NCI-H2227 (cell line): ENCODE data around the gene KRT9.
"Not testable (repeated sequence)": the region's sequence is repeated elsewhere in the genome, so short reads cannot be mapped to it uniquely, and the experiment has no call there.

Source experiments
- DNase-seq: peaks from one replicate; lab custom pipeline; 2025; ENCODE audit not compliant: unreplicated experiment; lab: John Stamatoyannopoulos, UW

The KRT9 gene

DNA sequence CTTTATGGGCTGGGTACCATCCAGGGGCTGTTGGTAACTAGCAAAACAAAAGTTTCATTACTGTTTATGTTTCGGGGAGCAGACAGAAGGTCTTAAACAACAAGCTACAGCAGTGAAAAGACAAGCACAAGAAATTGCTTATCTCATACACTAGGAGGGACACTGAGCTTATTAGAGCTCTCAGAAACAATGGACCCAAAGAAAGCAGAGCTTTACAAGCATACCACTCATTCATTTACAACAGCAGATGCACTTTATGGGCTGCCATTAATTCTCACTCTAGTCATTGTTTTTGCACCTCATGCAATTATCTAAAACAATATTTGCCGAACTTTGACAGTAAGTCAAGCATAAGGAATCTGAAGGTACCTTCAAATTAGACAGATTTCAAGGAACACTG, 30.7 kb upstream of the KRT9 start:
- no peak for DNase-seq

DNA sequence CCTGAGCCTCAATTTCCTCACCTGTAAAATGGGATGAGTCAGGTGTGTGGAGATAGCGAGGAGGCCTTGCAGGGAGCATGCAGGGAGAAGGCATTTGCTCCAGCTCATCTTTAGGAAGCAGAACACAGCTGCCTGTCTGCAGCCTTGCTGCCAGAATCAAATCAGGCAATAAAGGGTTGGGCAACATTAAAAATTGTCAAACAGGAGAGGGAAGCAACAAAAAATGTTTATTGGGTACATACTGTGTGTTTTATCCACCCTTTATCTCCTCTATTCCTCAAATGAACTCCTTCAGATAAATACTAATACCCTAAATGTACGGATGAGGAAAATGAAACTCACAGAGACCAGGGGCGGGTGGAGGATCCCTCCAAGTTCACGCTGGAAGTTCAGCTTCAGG, 28.5 kb upstream of the KRT9 start:
- no peak for DNase-seq

DNA sequence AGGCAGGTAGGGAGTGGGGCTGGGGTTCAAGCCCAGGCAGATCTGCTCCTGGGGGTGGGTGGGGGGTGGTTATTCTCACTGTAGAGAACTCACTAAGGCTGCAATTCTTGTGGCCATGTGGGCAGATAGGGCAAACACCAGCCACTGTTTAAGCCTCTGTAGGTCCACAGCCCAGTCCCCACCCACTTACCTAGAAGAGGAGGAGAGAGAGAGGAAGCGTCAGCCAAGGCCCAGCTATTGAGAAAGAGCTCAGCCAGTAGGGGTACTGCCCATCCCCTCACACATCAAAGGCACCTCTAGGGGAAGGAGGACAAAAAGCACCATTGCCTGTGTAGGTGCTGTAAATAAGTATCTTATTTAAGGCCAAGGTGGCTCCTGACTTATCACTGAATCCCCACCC, 27.8 kb upstream of the KRT9 start:
- DNase-seq = no peak

DNA sequence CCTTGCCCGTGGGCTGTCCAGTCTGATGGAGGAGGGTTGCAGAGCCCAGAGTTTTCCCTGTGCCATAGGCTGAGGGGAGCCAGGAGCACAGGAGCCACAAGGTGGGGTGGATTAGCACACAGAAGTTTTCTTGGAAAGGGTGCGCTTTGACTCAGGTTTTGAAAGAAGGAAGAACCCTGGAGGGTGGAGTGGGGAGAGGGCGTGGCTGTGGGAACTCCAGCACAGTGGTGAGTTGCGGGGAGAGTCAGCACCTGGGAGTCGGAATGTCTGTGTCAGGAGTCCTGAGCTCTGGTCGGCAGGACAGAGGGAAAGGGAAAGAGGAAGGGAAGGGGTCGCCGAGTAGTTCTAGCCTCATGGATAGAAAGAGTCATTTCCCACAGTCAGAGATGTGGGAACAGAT, 23.7 kb upstream of the KRT9 start:
- no peak for DNase-seq

DNA sequence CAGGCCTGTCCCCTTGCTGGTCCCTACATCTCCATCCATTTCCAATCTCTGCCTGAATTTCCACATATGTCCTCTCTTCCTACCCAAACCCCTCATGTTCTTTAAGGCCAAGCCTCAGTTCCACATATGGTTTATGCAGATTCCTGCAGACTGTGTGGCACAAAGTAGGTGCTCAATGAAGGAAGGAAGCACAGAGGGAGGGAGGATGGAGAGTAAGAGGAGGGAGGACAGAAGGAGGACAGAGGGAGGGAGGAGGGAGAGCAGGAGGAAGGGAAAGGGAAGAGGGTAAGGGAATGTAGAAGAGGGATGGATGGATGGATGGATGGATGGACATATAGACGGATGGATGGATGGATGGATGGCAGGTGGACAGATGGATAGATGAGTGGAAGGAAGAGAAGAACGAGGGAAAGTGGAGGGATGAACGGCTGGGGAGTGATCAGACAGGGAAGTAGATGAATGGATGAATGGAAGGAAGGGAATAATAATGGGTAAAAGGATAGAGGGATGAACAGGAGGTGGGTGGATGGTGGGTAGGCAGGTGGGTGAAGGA, 22.6 kb upstream of the KRT9 start:
- DNase-seq = no peak

DNA sequence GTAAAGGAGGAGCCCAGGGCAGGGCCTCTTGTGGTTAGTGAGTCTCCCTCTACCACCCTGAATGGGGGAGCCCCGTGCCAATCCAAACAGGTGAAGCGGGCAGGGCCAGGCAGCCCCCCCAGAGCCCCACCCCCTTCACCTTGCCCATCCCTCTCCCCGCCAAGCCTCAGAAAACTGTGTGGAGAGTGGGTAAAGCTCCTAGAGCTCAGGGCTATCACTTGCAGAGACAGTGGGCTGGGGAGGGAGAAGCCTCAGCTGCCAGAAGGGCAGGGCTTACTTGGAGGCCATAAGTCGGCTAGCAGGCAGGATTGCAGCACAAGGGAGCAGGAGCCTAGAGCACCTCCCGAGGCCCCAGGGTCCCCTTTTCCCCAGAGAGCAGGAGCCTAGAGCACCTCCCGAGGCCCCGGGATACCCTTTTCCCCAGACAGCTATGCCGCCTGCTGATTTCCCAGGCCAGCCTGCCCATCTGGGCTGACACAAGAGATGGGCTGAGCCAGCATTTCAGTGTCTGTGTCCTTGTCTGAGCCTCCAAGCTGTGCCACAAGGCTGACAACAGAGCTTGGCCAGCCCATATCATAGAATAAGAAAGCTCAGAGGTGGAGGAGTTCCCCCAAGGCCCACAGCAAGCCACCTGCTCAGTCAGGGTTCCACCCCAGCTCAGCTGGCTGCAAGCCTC, 21.6 kb upstream of the KRT9 start:
- no peak for DNase-seq

DNA sequence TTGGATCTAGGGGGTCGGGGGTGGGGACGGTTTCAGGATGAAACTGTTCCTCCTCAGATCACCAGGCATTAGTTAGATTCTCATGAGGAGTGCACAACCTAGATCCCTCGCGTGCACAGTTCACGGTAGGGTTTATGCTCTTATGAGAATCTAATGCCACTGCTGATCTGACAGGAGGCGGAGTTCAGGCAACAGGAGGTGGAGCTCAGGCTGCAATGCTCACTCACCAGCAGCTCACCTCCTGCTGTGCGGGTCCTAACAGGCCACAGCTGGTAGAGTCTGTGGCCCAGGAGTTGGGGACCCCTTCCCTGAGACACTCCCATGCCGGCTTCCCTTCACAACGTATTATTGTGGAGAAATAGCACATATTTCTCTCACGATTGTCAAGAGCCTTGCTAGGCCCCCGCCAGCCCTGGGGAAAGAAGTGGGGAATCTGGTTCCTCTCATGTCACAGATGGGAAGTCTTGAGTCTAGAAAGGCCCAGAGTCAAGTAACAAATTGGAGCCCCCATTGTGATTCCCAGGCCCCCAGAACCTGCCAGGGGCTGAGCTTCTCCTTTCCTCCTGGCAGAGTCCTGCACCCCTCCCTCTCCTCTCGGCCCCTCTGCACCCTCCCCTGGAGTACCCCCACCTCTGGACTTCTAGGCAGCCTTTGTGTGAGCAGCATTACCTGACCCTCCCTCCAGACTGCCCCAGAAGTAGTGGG, 20.9 kb upstream of the KRT9 start:
- no peak for DNase-seq

DNA sequence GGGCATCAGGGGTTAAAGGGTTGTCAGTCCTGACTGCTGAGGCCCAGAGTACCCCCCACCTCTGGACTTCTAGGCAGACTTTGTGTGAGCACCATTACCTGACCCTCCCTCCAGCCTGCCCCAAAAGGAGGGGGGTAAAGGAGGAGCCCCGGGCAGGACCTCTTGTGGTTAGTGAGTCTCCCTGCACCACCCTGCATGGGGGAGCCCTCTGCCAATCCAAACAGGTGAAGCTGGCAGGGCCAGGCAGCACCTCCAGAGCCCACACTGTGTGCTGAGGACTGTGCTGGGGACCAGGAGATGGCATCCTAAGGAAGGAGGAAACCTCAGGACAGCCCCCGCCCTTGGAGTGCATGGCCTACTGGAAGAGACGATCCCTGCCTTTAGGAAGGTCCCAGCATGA, 17.4 kb upstream of the KRT9 start:
- DNase-seq = no peak

DNA sequence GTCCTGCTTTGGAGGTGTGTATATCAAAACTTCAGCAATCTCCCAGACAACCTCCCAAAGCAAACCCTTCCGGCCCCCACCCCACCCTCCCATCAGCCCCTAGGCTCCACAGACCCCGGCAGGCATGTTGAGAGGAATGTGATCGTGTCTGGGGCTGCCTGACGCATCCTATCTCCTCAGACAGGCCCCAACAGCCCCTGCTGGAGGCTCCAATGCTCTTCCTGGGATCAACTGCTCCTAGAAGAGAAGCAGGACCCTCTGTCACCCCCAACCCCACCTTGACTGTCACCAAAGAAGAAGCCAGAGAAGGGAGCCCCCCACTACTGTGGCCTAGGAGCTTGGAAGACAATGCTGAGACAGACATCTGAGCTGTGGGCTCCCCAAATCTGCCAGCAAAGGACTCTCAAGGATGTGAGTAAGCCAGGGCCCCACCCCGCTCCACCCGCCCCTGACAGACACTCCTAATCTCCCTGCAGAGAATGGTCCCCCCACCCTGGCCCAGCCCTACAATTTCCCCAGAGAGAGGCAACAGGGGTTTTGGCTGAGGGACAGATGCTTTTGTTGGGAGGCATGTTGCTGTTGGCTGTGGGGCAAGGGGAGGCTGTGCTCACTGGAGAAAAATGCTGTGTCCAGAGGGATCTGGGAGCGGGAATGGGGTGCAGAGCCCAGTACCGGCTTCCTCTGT, 16.4 kb upstream of the KRT9 start:
- DNase-seq = no peak

DNA sequence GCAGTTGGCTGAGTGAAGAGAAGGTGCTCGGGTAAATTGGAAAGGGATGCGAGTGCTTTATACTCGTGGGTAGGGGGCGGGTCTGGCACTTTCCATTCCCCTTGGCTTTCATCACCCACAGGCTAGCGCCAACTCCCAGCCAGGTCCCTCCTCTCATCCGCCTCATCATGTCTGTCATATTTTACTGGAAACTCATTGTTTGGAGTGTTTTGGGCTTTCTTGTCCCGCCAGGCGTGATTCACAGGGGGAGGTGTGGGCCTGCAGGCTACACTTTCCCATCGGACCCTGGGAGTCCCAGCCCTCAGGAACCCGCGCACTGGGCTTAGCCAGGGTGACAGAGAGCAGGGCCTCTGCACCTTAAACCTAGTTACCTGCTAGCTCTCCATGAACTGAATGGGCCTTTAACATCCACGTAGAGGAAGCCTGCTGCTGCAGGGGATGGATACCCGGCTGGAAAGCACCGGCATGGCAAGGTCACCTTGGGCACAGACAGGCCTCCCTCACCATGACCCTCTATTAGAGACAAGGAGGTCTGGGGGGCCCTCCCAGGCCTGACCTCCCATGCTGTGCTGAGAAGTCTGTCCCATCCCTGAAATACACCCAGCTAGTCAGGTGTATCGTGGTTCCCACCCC, 15.1 kb upstream of the KRT9 start, which contains the start of gene KRT14:
Gene KRT14, minus strand, starts transcription at position 33 of the 633 bp plus-strand sequence. CDS start 61 bp downstream, outside the sequence.
- DNase-seq = no peak

DNA sequence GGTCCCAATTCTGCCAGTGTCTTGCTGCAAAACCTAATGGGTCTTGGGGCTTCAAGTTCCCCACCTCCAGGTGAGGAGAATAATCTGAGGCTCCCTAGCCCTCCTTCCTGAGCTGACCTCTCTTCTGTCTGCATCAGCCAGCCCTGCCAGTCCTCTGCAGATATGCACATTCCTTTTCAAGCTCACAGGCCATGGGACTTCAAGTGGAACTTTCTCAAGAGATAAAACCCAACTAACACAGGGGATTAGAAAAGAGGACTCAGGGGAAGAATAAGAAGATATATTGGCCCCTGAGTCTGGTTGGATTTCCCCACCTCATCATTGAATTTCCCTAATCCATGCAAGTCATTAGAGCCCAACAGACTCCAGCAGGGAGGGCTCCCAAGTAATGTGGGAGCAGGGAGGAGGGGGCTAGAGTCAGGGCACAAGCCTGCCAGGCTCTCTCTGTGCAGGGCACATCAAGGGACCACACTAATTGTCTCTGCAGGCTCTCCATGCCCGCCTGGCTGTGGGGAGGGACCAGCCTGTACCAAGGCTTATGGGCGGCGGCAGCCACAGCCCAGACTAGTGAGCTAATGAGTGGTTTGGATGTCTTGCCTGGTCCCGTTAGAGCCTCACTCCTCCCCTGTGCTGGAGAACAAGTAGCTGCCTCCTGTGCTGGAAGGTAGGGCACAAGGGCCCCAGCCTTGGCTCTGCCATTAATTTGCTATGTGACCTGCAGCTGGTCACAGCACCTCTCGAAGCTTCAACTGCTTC, 13.6 kb upstream of the KRT9 start:
- no peak for DNase-seq

DNA sequence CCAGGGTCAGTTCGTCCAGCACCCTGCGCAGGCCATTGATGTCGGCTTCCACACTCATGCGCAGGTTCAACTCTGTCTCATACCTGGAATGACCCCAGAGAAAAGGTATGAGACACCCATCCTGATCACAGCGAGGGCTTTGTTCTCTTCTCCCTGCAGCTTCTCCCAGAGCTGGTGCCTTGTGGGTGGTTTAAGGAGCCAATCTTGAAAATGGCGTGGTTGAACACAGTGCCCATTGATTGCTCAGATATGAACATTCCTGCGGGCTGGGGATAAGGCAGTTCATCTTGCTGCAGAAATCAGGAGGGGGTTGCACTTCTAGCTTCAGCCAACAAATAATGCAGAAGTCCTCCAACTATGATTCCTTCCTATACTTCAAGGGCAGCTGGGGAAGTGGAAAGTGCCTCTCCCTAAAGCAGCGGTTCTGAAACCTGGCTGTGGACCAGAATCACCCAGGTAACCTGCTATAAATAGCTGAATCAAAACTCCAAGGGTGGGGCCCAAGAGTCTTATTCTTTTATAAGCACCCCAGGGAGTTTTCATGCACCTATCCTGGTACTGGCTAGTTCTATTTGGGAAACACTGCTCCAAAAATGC, 12.6 kb upstream of the KRT9 start:
- not testable (repeated sequence) for DNase-seq

DNA sequence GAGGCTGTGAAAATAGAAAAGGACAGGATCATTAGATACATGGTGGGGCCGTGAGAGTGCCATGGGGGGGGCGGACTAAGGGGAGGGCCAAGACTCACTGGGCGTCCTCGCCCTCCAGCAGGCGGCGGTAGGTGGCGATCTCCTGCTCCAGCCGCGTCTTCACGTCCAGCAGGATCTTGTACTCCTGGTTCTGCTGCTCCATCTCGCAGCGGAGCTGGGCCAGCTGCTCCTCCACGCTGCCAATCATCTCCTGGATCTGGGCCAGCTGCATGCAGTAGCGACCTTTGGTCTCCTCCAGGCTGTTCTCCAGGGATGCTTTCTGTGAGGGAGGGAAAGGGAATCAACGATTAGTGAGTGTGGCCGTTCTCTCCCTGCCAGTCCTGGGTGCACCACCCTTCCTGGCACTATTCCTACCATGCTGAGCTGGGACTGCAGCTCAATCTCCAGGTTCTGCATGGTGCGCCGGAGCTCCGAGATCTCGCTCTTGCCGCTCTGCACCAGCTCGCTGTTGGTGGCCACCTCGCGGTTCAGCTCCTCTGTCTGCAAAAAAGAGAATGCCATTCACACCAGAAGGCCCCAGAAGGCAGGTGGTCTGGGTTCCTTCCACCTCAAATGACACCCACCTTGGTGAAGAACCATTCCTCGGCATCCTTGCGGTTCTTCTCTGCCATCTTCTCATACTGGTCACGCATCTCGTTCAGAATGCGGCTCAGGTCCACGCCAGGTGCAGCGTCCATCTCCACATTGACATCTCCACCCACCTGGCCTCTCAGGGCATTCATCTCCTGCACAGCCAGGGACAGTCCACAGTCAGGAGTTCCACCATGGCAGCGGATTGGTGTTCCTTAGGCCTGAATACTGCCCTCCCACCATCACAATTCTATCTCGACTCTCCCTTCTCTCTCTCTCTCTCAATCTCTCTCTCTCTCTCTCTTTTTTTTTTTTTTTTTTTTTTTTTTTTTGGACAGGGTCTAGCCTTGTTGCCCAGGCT, 11.6 kb upstream of the KRT9 start:
- DNase-seq = no peak

DNA sequence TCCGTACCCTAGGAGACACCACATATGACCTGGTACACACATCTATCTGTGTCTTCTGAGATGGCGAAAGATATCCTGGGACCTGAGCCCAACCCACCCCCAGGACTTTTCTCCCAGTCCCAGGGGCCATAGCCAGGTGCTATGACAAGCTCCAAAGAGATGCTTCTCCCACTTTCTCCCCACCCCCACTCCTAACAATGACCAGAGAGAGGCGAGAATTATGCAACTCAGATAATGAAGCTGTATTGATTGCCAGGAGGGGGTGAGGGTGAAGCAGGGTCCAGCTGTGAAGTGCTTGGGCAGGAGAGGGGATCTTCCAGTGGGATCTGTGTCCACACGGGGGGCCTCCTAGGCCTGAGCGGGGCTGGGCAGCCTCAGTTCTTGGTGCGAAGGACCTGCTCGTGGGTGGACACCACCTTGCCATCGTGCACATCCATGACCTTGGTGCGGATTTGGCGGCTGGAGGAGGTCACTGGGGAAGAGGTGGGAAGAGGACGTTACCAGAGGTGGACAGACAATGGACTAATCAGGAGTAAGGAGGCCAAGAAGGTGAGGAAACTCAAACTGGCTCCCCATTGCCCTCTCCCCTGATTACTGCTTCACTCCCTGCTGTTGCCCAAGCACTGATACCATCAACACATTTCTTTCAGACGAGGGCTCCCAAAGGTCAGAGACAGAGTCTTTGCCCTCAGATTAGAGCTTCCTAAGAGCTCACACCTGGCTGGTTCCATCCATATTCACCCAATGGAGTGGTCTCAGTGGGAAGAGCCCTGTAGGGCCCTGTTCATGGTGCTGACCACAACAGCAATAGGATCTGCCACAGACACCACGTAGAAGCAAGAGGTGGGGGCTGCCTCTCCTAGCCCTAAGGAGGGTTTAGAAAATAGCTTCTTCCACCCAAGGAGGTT, 10.5 kb upstream of the KRT9 start:
- DNase-seq = not testable (repeated sequence)

DNA sequence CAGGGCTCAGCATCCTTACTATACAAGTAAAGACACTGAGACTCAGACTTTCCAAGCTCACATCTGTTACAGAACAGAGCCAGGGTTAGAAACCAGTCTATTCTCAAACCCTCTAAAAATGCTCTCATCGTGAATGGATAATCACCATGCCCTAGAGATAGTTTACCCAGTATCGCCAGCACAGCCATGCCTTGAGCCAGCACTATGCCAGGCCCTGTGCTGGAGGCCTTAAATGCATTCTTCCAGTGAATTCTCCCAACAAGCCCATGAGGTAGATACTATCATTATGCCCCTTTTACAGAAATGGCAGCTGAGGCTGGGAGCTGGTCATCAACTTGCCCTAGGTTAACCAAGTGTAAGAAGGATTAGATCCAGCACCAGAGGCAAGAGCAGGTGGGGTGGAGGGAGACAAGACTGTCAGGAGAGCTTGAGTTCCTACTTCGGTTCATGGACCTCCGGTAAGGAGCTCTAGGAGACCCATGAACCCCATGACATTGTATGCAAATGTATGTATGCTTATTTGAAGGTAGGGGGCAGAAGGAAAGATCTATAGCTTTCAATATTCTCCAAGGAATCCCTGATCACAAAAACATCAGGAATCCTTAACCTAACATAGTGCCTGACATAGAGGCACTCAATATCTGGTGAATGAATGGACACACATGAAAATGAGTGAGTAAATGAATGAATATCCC, 9.7 kb upstream of the KRT9 start:
- no peak for DNase-seq

DNA sequence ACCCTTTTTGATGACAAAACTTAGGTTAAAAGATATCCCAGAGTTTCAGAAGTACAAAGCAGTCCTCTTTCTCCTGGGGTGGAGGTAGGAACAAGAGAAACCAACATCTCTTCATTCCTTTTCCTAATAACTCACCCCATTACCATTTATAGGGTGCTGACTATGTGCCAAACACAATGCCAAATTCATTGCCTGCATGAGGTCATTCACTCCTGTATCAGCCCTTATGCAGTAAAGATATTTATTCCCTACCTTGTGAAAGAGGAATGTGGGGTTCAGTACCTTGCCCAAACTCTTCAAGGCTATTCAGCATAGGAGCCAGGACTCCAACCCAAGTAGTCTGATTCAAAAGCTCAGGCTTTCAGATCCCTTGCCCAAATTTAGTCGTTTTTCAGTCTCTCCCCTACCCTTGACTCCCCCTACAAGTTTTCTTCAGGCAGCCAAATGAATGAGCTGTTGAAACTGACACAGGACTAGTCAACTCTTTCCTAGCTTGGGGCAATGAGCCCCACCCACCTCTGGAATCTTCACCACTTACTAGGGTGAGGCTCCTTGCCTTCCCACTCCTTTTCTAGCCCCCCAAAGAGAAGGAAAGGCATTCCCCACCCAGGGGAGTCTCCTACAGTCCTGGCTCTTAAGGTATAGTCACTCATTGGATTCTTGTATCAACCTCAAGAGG, 9.0 kb upstream of the KRT9 start:
- DNase-seq = no peak

DNA sequence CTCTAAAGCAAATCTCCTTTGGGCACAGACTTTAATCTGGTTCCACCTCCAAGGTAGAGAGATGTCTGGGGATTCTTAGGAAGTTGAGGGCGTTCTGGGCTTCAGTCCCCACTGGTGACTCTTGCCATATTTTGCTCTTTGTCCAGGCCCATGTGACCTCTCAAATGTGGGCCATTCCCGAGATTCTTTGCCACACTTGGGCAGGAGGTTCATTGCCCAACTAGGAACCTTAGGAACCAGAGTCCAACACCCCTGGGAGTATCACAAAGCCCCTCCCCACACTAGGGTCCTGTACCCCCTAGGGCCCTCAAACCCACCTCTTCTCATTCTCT, 8.4 kb upstream of the KRT9 start:
- no peak for DNase-seq
